Eye (tissue), 1 donor: ENCODE results near the gene NOL6.
"Not testable (repeated sequence)": the region's sequence is repeated elsewhere in the genome, so short reads cannot be mapped to it uniquely, and the experiment has no call there.

Experiments
- DNase-seq: peaks from one replicate; pipeline ENCODE4 v3.0.0-alpha.2; 2015

NOL6 gene

DNA sequence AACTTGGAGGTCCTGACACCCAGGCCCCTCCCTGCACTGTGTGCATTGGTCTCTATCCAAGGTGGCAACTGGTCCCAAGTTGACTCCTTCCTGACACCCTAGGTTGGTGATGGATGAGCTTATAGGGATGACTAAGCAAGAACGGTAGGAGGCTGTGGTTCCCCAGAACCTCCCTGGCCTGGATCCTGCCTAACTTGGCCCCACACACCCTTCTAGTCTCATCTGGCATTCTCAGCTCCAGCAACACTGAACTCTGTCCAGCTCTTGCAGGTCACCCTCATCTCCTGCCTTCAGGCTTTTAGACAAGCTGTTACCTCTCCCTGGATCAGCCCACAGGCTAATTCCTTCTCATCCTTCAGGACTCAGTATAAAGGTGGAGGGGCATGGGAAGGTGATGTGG is 42.8 kb downstream of the NOL6 start:
- no peak for DNase-seq

- DNase-seq: no peak
Observed at GRCh38 chr9:33429256-33429985, 44.3 kb downstream of the NOL6 start.

GRCh38 chr9:33426843-33427293 is 46.9 kb downstream of the NOL6 start:
- DNase-seq: no peak

- no peak for DNase-seq
Observed at GRCh38 chr9:33425128-33425533, 48.6 kb downstream of the NOL6 start.

- DNase-seq: not testable (repeated sequence)
Observed at GRCh38 chr9:33424492-33424891, 49.2 kb downstream of the NOL6 start.

GRCh38 chr9:33424043-33424442 is 49.7 kb downstream of the NOL6 start:
- DNase-seq: not testable (repeated sequence)

- DNase-seq: no peak
Observed at GRCh38 chr9:33419708-33420303, 53.9 kb downstream of the NOL6 start.

DNA sequence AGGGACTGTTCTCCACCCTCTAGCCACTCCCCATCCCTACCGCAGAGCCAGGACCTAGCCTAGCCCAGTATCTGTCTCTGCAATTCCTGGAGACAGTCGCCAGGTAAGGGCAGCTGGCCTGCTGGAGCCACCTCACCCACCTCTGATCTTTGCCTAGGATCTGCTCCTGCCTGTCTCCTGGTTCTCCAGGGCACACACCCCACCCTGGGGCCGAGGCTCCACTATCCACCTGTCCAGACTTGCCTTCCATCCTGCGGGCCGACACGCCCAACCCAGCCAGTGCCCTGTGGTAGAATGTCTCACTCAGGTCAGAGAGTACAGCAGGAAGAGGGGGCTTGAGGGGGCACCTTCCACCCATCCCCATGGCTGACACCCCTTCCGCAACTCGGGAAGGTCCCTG is 55.6 kb downstream of the NOL6 start:
- DNase-seq: no peak

GRCh38 chr9:33416996-33417395 is 56.7 kb downstream of the NOL6 start:
- no peak for DNase-seq

DNA sequence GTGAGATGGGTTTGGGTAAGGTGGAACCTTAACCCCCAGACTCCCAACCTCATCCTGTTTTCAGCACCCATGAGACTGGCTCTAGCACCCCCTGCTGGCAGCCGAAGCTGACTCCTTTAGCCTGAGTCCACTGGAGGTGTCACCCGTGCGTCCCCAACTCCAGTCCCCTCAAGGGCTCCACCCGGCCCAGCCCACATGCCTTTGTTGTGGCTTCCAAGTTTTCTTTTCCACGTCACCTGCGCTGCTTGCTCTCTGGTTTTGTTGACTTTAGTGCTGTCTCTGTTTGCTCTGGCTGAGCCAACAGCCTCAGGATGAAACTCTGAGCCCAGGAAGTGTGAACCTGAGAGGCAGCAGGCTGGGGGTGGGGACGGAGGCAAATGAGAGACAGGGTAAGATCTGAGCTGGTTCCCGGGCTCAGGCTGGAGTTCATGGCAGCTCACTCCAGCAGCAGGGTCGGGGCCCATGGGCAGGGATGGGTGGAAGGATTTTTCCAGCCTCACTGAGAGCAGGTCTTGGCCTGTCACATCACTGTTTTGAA is 58.2 kb downstream of the NOL6 start:
- peak; percentile 68 for DNase-seq

DNA sequence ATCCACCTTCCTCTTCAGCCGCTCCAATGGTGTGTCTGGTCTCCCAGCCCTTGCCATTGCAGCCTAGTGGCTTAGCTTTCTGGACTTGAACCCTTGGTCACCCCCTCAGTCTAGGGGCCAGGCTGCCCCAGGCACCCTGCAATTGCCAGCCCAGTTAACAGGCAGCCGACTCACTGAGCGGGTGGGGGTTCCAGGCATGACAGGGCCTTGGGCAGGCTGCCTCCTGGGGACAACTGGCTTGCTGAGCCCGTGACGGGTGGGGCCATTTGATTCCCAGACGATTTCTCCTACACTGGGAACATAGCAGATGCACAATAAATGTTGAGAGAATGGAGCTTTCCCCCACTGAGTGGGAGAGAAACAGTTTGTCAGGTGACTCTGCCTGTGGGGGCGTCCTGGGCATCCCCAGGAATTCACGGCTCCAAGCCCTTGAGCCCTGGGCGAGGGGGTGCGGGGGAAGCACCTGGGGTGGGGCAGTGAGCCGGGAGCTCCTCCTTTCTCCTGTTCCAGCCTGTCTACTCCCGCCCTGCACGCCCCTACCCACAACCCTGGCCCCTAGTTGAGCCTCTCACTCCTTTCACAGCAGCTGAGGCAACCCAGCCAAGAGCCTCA is 58.7 kb downstream of the NOL6 start:
- DNase-seq: no peak

DNA sequence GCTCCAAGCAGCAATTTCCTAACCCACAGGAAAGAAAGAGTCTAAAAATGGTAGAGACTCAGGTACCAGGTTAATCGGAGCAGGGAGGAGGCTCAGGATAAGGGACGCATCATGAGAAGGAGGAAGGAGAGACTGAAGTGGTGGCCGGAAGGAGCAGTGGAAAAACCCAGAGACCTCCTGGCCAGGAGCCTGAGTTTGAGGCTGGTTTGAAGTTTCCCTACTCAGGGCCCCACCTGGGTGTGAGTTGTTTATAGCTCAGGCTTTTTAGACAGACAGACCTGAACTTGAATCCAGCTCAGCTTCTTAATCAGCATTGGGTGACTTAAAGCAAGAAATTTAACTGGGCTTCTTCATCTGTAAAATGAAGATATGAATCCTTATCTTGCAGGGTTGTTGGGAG is 59.5 kb downstream of the NOL6 start:
- no peak for DNase-seq
